Type B pancreatic cell (in vitro differentiated cells): ENCODE data around the gene TNFRSF8. TPM values are rescaled to one million over a fixed set of nuclear protein-coding genes. Genes with fewer than 3 reads are reported as not detected.
A peak's percentile ranks its signal among the peaks of the same experiment; 100 is the strongest.
"Not testable (repeated sequence)": the region's sequence is repeated elsewhere in the genome, so short reads cannot be mapped to it uniquely, and the experiment has no call there.

Experiments
- DNase-seq: peaks from one replicate; pipeline ENCODE4 v3.0.0; 2021; ENCODE audit warnings: mixed read lengths; ENCODE audit not compliant: unreplicated experiment; ENCODE audit errors: extremely low spot score
- H3K27ac Mint-ChIP-seq: 2 replicates; pipeline ENCODE4 v1.8.0; 2021; ENCODE audit warnings: mild to moderate bottlenecking, mixed read lengths
- H3K27me3 Mint-ChIP-seq: 2 replicates; pipeline ENCODE4 v1.8.0; 2021; ENCODE audit warnings: mixed read lengths
- H3K36me3 Mint-ChIP-seq: 2 replicates; pipeline ENCODE4 v1.8.0; 2021; ENCODE audit warnings: mixed read lengths
- H3K4me1 Mint-ChIP-seq: one replicate; pipeline ENCODE4 v1.8.0; 2021; ENCODE audit warnings: mixed read lengths; ENCODE audit not compliant: unreplicated experiment
- H3K4me3 Mint-ChIP-seq: 2 replicates; pipeline ENCODE4 v1.8.0; 2021; ENCODE audit warnings: mild to moderate bottlenecking, mixed read lengths
- H3K9me3 Mint-ChIP-seq: 2 replicates; pipeline ENCODE4 v1.8.0; 2021; ENCODE audit warnings: mixed read lengths
- total RNA-seq: library from RNA; stranded (reverse); gene quantifications from 2 replicates; pipeline ENCODE4 v1.2.1, GENCODE V29; 2021; ENCODE audit warnings: low replicate concordance
- TF ChIP-seq, protein P1 (sequence below): fragments of 200-600 bp; sonication (generic); conservative IDR thresholded peaks from 2 replicates; pipeline ENCODE4 v1.5.0; 2021; ENCODE audit warnings: antibody characterized with exemption, mild to moderate bottlenecking

Gene TNFRSF8
- total RNA-seq, 1 donor from 2014 or later, result 0.07 TPM

GRCh38 chr1:12040457-12041051, 22.5 kb upstream of the TNFRSF8 start:
- no peak for DNase-seq
- no peak overlapping the region for H3K27ac Mint-ChIP-seq
- H3K4me3 Mint-ChIP-seq, result no peak overlapping the region
- TF ChIP-seq, protein P1, sequence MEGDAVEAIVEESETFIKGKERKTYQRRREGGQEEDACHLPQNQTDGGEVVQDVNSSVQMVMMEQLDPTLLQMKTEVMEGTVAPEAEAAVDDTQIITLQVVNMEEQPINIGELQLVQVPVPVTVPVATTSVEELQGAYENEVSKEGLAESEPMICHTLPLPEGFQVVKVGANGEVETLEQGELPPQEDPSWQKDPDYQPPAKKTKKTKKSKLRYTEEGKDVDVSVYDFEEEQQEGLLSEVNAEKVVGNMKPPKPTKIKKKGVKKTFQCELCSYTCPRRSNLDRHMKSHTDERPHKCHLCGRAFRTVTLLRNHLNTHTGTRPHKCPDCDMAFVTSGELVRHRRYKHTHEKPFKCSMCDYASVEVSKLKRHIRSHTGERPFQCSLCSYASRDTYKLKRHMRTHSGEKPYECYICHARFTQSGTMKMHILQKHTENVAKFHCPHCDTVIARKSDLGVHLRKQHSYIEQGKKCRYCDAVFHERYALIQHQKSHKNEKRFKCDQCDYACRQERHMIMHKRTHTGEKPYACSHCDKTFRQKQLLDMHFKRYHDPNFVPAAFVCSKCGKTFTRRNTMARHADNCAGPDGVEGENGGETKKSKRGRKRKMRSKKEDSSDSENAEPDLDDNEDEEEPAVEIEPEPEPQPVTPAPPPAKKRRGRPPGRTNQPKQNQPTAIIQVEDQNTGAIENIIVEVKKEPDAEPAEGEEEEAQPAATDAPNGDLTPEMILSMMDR, result no peak
- H3K4me1 Mint-ChIP-seq, result peaks cover 16% of the 10 kb centered on the region
- no peaks in the 10 kb centered on the region for H3K9me3 Mint-ChIP-seq
- no peaks in the 10 kb centered on the region for H3K36me3 Mint-ChIP-seq
- H3K27me3 Mint-ChIP-seq, result peaks cover 4% of the 10 kb centered on the region

GRCh38 chr1:12044187-12044877, 18.8 kb upstream of the TNFRSF8 start:
- H3K27ac Mint-ChIP-seq, result peak overlapping the region; percentile 70
- not testable (repeated sequence) for DNase-seq, H3K4me3 Mint-ChIP-seq, H3K9me3 Mint-ChIP-seq, H3K36me3 Mint-ChIP-seq, H3K27me3 Mint-ChIP-seq, H3K4me1 Mint-ChIP-seq

GRCh38 chr1:12046749-12047119, 16.4 kb upstream of the TNFRSF8 start:
- DNase-seq, result no peak
- Mint-ChIP-seq H3K27me3 (no peaks in the 10 kb centered on the region), H3K36me3 (no peaks in the 10 kb centered on the region), H3K4me1 (peaks cover 6% of the 10 kb centered on the region), H3K4me3 (no peak overlapping the region), H3K9me3 (no peaks in the 10 kb centered on the region), H3K27ac (no peak overlapping the region)
- TF ChIP-seq, protein P1, result no peak

GRCh38 chr1:12047120-12047876, 15.8 kb upstream of the TNFRSF8 start:
- H3K27ac Mint-ChIP-seq, result no peak overlapping the region
- H3K36me3 Mint-ChIP-seq, result no peaks in the 10 kb centered on the region
- DNase-seq, result no peak
- TF ChIP-seq, protein P1, result no peak
- no peaks in the 10 kb centered on the region for H3K9me3 Mint-ChIP-seq
- no peak overlapping the region for H3K4me3 Mint-ChIP-seq
- peaks cover 12% of the 10 kb centered on the region for H3K4me1 Mint-ChIP-seq
- no peaks in the 10 kb centered on the region for H3K27me3 Mint-ChIP-seq

GRCh38 chr1:12048372-12048771, 14.7 kb upstream of the TNFRSF8 start:
- Mint-ChIP-seq H3K27ac (no peak overlapping the region), H3K4me1 (peaks cover 18% of the 10 kb centered on the region), H3K9me3 (no peaks in the 10 kb centered on the region), H3K4me3 (no peak overlapping the region), H3K36me3 (no peaks in the 10 kb centered on the region), H3K27me3 (no peaks in the 10 kb centered on the region)
- DNase-seq, result no peak
- TF ChIP-seq, protein P1, result no peak

DNA sequence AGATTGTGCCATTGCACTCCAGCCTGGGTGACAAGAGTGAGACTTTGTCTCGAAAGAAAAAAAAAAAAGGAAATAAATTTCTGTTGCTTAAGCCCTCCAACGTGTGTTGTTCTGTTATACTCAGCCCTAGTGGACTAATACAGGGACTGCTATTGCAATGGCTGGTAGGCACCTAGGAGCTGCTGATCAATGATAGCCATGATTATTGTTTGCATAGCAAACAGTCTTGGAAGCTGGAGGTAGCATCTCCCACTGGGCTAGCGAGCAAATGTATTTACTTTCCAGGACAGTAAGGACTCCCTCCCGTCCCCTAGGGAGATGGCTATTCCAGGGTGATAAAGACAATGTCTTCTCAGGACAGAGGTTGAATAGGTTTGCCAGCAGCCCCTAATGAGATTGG, 13.5 kb upstream of the TNFRSF8 start:
- Mint-ChIP-seq H3K27me3 (no peaks in the 10 kb centered on the region), H3K4me1 (peaks cover 21% of the 10 kb centered on the region), H3K4me3 (no peak overlapping the region), H3K9me3 (no peaks in the 10 kb centered on the region), H3K27ac (no peak overlapping the region), H3K36me3 (no peaks in the 10 kb centered on the region)
- no peak for DNase-seq
- TF ChIP-seq, protein P1, result peak; percentile 37
